HPDE6-E6E7 (cell line): ENCODE results near the gene TNFRSF18.
"Not testable (repeated sequence)": the region's sequence is repeated elsewhere in the genome, so short reads cannot be mapped to it uniquely, and the experiment has no call there.

ENCODE experiments used
- DNase-seq: peaks from one replicate; pipeline ENCODE4 v3.0.0; 2011; ENCODE audit warnings: missing footprints; ENCODE audit errors: extremely low spot score

Gene TNFRSF18

DNA sequence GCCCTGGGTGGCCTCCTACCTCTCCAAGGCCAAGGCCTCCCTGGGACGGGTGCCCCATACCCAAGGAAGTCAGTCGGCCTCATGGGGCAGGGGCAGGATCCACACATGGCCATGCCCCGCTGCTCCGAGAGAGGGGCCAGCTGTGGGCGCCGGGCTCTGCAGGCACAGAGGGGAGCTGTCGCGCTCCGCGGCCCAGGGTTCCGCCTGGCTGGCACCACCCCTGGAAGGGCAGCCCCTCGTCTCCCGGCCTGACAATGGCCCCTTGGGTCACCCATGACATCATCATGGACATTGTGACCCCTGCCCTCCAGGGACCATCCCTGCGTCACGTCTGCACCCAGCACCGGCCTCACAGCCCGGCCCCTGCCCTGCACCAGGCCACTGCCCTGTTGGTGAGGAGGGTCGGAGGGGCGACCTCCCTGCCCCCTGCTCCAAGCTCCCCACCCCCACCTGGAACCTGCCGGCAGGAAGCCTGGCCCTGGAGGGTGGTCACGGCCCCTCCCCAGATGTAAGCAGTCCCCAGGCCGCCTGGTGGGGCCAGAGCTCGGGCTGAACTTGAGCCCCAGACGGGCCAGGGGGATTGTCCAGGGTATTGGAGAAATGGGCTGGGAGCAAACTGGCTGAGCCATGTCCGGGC lies 26.9 kb downstream of the TNFRSF18 start:
- DNase-seq: no peak

DNA sequence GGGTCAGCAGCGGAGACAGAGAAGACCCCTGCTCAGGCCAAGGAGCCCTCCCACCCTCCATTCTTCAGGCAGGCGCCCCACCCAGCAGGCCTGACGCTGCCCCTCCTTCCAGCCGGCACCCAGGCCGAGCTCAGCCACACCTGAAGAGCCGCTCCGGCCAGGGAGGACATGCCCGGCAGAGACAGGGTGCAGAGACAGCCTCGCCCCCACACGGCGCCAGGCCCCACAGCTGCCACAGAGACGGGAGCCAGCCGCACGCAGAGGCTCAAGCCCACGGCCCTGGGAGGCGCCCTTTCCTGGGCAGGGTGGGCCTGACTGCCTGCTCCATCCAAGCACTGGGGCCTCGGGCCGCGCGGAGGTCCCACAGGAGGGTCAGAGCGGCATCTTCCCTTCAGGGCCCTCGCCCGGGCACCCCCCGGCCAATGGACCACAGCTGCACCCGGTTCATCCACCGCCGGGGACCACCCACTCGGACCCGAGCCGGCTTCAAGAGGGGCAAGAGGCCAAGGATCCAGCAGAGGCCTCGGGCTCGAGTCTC lies 27.5 kb downstream of the TNFRSF18 start:
- DNase-seq: no peak

DNA sequence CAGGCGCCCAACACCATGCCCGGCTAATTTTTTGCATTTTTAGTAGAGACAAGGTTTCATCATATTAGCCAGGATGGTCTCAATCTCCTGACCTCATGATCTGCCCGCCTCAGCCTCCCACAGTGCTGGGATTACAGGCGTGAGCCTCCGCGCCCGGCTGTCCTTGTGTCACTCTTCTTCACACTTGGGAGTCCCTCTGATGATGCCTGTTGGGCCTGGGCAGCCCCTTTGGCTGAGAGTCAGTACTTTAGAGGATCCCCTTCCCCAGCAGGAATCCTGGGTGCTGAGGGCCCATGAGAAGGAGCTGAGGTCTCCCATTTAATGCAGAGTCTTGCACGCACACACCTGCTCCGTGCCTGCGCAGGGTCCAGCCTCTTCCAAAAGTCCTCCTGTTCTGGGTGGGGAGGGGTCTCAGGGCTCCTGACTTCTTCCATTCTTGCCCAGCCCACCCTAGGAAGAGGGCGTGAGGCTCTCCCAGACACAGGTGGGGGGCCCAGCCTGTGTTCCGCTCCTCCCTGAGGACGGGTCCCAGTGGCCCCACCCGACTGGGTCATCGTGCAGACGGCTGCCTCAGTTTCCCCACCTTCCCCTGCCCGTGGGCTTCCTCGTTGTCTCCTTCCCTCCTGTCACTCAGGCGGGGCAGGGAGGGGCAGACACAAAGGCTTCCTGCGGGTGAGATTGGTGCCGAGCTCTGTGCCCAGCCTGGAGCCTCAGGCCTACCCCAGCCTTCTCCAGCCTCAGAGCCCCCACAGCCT lies 28.8 kb downstream of the TNFRSF18 start:
- DNase-seq: no peak

DNA sequence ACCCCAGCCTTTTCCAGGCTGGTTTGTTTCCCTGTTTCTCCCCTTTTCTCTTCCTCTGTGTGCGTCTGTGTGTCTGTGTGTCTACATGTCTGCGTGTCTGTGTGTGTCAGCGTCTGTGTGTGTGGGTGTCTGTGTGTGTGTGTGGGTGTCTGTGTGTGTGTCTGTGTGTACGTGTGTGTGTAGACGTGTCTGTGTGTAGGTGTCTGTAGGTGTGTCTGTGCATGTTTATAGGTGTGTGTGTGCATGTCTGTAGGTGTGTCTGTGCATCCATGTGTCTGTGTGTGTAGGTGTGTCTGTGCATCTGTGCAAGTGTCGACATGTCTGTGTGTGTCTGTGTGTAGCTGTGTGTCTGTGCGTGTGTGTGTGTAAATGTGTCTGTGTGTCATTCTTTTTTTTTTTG lies 29.5 kb downstream of the TNFRSF18 start:
- DNase-seq: no peak

DNA sequence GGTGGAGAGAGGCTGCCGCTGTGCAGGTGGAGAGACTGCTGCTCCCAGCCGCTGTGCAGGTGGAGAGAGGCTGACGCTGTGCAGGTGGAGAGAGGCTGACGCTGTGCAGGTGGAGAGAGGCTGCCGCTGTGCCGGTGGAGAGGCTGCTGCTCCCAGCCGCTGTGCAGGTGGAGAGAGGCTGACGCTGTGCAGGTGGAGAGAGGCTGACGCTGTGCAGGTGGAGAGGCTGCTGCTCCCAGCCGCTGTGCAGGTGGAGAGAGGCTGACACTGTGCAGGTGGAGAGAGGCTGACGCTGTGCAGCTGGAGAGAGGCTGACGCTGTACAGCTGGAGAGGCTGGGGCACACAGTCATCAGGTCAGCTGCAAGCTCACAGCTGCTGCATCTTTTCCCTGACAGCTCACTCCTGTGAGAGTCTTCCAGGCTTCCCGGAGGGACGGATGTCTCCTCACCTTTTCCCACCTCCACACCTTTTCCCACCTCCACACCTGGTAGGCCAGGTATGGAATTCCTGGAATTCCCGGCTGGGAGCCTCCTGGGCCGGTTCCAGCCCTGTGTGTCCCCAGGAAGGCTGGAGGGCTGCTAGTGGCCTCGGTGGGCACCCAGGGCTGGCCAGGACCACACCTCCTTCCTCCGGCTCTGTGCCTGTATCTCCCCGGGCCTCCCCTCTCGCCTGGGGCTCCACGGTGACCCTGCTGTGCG lies 30.2 kb downstream of the TNFRSF18 start:
- not testable (repeated sequence) for DNase-seq

DNA sequence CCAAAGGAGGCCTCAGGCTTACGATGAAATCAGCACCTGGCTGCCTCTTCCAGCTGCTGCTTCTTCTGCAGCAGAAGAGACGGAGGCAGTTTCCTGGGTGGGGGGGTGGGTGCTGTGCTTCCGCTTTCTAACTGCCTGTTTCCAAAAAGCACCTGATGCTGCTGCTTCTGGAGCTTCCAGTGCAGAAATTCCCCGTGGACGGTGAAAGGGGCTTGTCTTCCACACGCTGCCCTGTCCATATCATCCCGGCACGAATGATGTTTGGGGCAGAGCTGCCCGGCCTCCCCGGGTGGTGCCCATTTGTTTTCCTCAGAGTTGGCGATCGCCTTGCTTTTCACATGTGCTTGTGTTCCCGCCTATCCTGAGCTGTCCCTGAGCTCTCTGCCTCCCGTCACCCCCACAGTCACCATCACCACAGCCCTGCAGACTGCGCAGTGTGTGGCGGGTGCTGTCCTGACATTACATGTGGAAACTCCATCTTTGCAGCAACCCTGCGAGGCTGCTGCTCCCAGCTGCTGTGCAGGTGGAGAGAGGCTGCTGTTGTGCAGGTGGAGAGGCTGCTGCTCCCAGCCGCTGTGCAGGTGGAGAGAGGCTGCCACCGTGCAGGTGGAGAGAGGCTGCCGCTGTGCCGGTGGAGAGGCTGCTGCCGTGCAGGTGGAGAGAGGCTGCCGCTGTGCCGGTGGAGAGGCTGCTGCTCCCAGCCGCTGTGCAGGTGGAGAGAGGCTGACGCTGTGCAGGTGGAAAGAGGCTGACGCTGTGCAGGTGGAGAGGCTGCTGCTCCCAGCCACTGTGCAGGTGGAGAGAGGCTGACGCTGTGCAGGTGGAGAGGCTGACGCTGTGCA lies 30.9 kb downstream of the TNFRSF18 start:
- DNase-seq: no peak

DNA sequence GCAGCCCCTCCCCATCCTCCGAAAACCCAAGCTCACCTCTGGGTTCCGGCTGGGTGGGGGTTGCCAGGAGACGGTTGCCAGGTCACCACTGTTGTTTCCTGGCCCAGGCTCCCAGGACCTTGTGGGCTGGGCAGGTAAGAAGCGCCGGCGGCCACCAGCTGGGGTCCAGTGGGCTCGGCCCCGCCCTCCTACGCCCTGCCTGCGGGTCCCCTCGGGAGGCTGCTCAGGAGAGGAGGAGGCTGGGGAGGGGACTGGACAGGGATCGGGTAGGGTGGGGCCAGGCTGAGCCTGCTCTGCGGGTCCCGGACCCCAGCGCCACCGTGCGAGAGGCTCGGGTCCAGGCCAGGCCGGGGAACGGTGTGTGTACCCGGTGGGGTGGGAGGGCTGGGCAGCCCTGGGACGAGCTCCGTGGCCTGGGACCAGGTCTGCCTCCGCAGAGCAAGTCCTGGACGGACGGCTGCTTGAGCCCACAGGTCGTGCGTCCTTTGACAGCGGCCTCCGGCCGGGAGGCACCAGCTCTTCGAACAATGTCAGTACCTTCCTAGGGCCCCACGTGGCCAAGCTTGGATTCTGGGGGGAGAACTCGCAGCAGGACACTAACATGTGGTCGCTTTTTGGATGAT lies 32.5 kb downstream of the TNFRSF18 start, which contains the start of gene TTLL10:
TTLL10 (plus strand) TSS at position 88 of the 623 bp plus-strand sequence. CDS start 5,336 bp downstream, outside the sequence.
- DNase-seq: no peak

DNA sequence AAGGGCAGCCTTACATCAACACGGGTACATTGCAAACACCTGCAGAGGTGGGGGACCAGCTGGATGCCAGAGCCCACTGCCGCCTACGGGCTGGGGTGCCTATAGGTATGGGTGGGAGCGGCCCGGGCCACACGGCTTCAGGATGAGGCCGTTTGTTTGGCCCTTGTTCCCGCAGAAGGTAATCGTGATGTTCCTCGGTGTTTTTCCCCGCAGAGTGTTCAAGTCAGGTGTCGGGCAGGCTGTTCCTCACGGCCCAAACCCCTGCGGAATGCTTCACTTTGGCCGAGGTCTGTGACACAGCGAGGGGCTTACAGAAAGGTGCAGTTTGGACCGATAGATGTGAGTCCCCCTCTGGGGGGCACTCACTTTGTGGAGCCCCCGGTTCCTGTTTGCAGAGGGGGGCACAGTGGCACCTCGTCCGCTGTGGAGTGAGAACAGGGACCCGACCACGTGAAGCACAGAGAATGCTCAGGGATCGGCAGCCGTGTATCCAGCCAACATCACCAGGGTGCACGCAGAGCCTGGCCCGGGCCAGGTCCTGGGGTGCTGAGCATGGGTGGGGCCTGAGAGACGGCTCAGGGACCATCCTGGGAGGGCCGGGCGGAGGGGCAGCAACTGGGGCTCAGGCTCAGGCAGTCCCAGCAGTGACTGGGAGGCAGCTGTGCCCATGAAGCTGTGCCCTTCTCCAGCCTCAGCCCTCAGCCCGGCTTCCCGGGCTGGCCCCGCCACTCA lies 33.2 kb downstream of the TNFRSF18 start:
- no peak for DNase-seq

DNA sequence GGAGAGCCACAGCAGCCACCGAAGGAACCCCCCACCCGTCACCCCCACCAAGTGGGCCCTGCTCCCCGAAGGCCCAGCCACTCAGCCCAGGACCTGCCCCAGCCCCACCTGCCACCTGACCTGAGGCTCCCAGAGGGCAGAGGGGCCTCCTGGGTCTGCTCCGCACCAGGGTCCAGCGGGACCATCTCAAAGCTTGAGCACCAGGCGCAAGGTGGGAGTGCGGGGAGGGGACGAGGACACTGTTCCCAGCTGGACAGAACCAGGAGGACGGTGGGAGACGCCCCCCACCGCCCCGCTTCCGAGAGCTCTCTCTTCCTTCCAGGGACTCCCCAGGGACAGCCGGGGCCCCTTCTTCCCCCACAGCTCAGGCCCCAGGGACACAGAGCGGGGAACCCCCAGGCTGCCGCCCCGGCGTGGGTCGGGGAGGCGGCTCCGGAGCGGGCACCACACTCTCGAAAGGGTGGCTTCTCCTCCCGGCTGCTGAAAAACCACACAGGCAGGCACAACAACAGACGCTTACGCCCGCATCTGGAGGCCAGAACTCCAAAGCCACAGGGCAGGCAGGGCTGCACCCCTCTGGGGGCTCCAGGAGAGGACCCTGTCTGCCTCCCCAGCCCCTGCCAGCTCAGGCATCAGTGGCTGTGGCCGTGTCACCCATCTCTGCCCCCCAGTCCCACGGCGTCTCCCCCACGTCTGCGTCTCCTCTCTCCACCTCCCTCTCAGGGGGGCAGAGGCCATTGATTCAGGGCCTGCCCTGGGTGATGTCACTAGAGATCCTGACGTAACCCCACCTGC lies 34.6 kb downstream of the TNFRSF18 start:
- no peak for DNase-seq

DNA sequence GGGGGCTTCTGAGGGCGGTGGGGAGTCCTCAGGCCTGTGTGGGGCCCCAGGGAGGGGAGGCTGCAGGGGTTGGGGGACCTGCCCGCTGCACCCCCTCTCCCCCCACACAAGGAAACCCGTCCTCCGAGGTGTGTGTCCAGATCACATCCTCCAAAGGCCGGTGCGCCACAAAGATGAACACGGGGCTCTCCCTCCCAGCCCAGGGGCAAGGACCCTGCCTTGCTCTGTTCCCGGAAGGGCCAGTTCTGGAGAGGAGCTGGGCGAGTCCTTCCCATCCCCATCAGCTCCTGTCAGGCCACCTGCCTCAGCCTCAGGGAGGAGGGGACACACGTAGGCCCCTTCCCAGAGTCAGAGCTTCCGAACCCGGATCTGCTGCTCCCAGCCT lies 35.2 kb downstream of the TNFRSF18 start:
- DNase-seq: no peak

DNA sequence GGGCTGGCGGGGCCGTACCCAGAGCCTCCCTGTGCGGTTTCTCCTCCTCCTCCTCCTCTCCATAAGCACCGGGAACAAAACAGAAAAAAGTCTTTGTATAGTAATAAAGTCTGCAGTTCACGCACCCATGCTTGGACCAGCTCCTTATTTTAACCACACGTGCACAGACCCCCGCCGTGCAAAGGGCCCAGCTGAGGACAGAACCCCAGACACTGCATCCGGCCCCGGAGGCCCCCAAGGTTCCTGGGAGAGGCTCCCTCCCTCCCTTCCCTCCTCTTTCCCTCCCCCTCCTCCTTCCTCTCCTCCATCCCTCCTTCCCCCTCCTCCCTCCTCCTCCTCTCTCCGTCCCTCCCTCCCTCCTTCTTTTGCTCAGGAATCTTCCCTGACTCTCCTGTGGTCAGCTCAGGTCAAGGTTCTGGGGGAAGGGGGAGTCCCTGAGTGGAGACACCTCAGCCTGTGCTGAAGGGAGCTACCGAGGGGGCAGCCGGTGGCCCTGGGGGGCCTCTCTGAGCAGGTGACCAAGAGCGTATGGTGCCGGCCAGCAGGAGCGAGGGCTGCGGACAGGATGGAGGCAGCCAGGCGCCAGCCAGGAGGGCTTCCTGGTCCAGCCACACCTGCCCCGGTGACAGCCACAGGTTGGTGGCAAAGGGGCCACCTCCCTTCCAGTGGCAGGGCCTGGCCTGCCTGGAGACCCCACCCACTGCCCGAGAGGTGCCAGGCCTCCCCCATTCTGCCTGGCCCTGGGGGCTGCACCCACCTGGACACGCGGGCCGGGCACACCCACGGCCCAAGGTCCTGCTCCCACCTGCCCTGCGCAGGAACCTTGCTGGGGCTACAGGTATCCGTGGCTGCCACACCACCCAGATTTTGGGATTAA lies 35.9 kb downstream of the TNFRSF18 start:
- no peak for DNase-seq

DNA sequence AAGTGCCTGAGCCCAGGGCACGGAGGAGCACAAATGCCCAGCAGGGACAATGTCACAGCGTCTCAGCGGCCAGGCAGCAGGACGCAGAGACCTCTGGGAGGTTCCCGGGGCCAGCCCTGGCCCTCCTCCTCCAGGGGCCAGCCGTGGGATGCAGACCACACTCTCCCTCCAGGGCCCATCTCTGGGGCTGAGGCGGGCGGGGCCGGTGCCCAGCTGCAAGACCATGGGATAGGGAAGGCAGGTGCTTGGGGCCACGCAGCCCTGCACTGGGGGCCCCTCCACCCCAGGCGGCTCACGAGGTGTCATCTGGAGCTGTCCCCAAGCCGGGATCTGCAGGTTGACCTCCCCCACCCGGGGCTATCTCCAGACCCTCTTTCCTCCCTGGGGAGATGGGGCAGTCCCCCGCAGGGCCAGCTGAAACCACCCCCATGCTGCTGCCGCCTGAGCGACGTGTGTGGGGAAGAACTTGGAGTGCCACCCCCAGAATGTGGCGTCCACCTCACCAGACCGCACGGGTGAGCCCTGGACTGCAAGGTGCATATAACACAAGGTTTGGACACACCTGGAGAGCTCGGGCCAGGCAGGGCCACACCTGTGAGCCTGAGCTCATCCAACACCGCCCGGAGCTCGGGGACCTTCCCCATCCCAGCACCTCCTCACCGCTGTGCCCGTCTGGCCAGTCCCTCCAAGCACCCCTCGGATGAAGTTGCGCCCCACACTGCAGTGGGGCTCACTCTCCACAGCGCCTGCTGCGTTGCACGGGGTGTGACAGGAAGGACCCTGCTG lies 36.8 kb downstream of the TNFRSF18 start:
- no peak for DNase-seq

DNA sequence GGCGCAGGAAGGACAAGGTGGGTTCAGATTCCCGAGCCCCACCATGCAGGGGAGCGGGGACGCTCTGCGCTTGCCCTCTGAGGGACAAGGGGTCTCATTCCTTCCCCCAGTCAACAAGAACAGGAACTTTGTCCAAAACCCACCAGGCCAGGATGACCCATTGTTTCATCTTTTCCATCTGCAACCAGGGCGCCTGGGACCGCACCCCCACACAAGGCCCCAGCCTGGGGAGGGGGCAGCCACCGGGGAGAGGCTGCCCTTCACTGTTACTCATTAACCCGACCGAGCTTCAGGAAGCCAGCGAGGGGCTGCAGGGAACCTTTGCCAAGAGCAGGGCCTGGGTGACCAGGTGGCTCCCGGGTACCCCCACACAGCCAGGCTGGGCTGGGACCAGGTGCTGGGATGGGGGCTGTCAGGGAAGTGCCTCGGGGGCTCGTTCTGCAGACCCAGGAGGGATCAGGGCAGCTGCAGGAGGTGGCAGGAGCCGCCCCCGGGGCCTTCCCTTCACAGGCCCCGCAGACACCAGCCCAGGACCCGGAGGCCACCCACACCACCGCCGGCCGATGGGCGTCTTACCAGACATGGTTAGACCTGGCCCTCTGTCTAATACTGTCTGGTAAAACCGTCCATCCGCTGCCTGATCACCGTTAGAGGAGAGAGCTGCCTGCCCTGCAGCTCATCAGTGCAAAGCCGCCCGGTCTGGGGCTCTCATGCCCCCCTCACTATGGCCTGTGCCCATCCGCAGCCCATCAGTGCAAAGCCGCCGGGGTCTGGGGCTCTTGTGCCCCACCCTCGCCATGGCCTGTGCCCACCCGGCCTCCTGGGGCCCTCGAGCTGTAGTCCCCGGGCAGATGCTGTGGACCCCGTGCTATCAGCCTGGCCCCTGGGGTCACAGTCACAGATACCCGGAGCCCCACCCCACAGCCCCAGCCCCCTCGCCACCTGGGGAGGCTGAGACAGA lies 37.7 kb downstream of the TNFRSF18 start:
- DNase-seq: no peak

DNA sequence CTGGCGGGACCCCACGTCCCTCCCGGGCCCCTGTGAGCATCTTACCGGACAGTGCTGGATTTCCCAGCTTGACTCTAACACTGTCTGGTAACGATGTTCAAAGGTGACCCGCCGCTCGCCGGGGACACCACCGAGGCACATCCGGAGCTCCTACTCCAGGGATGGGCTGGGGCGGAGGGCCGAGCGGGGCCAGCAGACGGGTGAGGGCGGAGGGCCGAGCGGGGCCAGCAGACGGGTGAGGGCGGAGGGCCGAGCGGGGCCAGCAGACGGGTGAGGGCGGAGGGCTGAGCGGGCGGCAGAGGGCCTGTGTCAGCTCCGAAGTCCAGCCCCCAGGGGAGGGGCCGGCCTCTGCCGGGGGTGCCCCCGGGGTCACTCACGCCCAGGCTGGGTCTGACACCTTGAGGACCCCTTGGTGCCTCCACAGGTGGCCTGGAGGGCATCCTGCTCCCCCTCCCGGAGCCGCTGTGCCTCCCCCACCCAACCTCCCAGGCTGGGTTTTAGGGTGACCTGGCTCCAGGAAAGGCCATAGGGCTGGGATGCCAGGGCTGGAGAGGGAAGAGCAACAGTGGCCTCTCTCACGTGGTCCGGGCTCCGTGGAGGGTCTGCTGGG lies 38.4 kb downstream of the TNFRSF18 start:
- DNase-seq: no peak

DNA sequence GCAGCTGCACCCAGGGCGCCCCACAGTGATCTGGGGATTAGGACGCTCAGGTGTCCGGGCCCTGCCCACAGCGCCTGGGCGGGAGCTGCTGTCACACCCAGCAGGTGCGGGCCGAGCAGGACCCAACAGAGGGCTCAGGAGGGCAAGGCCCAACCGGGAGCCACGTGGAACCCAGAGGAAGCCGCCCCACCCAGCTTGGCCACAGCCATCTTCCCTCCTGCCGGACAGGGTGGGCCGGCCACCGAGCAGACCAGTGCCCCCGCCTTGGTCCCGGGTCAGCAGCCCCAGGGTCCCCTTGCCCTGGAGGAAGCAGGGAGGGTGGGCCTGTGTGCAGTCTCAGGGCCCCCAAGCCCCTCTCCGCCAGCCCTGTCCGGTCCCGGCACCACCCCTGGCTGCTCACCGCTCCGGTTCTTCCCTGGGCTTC lies 39.0 kb downstream of the TNFRSF18 start:
- no peak for DNase-seq
